HG02981 (cell line): ENCODE measurements around the gene WDTC1.
"Not testable (repeated sequence)": the region's sequence is repeated elsewhere in the genome, so short reads cannot be mapped to it uniquely, and the experiment has no call there.

Source experiments
- ATAC-seq: cut with Tn5 transposase; IDR thresholded peaks from one replicate; pipeline ENCODE4 v1.9.1; 2021; ENCODE audit warnings: mild to moderate bottlenecking, moderate library complexity; ENCODE audit not compliant: unreplicated experiment

The WDTC1 gene, protein sequence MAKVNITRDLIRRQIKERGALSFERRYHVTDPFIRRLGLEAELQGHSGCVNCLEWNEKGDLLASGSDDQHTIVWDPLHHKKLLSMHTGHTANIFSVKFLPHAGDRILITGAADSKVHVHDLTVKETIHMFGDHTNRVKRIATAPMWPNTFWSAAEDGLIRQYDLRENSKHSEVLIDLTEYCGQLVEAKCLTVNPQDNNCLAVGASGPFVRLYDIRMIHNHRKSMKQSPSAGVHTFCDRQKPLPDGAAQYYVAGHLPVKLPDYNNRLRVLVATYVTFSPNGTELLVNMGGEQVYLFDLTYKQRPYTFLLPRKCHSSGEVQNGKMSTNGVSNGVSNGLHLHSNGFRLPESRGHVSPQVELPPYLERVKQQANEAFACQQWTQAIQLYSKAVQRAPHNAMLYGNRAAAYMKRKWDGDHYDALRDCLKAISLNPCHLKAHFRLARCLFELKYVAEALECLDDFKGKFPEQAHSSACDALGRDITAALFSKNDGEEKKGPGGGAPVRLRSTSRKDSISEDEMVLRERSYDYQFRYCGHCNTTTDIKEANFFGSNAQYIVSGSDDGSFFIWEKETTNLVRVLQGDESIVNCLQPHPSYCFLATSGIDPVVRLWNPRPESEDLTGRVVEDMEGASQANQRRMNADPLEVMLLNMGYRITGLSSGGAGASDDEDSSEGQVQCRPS

DNA sequence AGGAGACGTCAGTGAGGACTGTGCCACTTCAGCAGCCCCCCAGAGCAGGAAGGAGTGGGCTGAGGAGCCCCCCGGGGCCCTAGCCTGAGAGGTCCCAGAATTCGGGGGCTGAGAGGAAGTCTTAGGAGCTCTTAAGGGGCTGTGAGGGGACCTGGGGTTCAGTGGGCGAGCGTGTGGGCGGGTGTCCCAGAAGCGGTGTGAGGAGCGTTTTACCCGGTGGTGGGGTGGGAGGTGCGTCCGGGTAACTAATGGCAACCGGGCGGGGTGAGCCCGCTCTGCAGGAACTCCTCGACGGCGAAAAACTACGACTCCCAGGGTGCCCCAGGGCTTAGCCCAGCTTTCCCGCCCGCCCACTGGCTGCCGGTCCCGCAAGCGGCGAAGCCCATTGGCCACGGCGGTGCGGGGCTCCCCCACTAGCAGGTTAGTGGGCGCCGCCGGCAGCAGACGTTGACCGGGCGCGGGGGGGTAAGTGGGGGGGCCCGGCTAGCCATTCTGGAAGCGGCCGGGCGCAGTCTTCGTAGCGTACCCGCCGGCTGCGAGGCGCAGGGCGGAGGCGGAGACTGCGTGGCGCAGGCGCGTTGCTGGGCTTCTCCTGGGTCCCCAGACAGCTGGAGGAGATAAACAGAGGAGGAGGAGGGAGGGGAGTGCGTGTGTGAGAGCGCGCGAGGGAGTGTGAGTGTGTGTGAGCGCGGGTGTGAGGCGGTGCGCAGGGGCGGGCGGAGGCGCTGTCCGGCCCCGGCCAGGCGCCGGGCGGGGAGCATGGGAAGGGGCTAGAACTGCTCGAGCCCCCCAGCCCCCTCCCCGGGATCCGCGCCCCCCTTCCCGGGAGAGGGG lies at the start of gene WDTC1:
WDTC1 (plus strand) TSS at position 584 of the 834 bp plus-strand sequence. CDS start 26,423 bp downstream, outside the sequence.
- peak; percentile 88 for ATAC-seq

DNA sequence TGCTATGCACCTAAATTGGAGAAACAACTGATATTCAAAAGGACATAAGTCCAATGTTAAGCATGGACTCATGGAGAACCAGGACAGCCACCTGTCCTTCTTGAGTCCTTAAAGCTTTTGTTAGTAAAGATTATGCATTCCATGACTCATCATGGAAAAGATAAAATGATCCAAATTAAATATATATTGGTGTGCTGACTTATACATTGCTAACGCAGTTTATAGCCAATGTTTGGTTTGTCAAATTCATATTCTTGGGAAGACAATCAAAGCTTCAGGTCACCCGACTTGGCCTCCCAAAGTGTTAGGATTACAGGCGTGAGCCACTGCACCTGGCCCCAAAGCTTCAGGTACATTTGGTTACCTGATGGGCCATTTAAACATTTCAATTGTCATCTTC lies 49.8 kb upstream of the WDTC1 start:
- ATAC-seq: not testable (repeated sequence)

DNA sequence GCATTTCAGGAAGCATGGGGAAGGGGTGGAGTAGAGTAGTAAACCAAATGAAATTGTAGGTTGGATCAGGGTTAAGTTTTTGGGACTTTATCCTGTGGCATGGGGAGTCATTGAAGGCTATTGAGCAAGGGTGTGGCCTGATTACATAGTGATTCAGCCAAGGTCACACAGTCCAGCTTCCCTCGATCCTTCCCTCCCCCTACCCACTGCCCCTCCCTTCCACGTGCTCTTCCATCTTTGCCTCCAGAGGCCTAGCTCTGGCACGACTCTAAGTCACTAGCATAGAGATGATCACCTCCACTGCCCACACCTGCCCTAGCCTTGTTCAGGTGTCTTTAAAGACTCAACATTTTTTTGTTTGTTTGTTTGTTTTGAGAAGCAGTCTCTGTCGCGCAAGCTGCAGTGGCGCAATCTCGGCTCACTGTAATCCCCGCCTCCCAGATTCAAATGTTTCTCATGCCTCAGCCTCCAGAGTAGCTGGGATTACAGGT lies 42.3 kb upstream of the WDTC1 start:
- no peak for ATAC-seq

DNA sequence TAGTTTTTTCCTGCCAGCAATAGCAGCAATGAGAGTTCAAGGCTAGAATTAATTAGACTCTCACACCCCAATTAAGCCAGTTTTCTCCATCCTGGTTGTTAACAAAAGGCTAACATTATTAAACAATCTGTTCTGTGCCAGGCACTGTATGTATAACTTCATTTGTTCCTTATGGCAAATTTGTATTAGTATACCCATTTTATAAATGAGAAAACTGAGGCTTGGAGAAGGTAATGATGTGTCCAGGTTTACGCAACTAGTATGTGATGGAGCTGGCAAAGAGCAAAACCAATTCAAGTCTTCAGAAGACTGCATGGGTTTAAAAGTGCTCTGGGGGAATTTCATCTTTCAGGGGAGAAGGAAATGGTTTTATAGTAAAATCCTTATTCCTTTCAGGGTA lies 41.2 kb upstream of the WDTC1 start:
- no peak for ATAC-seq

DNA sequence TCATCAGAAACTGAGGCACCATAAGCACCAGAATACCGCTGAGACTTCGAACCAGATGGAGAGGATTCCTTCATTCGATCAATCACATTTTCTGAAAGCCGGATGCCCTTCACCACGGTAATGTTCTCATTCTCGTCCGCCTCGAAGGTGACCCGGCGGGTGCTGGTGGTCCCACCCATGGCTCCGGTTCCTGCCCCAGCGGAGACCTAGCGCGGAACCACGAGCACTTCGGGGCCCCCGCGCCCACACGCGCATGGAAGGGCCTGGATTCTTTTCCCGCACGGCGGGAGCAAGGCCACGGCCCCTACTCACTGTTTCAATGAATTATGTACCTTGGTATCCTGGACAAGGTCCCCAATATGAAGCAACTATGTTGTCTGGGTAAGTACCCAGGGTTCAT lies 33.1 kb upstream of the WDTC1 start:
- ATAC-seq: no peak

DNA sequence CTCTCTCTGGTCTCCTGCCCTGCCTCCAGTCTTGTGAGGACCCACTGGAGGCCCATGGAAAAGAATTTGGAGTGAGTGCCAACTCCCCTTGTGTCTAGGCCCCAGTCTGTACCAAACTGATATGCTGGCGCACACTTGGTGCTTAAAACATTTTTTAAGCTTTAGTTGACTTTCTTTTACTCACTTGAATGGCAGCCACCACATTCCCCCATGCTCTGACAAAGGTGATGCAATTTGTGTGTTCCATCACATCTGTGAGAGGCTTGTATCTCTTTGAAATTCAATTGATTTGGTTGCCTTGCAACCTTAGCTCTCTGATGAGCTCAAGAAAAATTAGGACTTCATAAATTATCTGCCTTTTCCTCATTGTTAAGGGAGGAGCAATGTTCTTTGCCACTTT lies 30.5 kb upstream of the WDTC1 start:
- ATAC-seq: no peak

DNA sequence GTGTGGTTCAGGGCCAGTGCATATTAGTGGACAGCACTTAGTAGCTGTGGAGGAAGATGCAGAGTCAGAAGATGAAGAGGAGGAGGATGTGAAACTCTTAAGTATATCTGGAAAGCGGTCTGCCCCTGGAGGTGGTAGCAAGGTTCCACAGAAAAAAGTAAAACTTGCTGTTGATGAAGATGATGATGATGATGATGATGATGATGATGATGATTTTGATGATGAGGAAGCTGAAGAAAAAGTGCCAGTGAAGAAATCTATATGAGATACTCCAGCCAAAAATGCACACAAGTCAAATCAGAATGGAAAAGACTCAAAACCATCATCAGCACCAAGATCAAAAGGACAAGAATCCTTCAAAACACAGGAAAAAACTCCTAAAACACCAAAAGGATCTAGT lies 27.2 kb upstream of the WDTC1 start:
- ATAC-seq: not testable (repeated sequence)

DNA sequence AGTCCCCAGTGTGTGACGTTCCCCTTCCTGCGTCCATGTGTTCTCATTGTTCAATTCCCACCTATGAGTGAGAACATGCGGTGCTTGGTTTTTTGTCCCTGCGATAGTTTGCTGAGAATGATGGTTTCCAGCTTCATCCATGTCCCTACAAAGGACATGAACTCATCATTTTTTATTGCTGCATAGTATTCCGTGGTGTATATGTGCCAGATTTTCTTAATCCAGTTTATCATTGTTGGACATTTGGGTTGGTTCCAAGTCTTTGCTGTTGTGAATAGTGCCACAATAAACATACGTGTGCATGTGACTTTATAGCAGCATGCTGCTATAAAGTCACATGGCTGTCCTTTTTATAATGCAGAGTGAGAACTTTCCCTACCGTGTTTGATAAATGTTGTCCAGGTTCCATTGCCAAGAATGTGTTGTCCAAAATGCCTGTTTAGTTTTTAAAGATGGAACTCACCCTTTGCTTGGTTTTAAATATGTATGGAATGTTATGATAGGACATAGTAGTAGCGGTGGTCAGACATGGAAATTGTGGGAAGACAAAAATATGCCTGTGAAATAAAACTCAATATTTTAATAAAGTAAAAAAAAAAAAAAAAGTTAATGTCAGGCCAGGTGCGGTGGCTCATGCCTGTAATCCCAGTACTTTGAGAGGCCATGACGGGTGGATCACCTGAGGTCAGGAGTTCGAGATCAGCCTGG lies 26.1 kb upstream of the WDTC1 start:
- not testable (repeated sequence) for ATAC-seq

DNA sequence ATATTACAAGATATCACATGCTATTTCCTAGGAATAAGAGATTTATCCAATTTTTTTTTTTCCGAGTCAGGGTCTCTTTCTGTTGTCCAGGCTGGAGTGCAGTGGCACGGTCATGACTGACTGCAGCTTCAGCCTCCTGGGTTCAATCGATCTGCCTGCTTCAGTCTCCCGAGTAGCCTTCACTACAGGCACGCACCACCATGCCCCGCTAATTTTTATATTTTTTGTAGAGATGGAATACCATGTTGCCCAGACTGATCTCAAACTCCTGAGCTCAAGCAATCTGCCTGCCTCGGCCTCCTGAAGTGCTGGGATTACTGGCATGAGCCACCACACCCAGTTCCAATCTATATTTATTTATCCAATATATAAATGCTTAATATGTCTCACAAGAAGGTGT lies 18.0 kb upstream of the WDTC1 start:
- no peak for ATAC-seq

DNA sequence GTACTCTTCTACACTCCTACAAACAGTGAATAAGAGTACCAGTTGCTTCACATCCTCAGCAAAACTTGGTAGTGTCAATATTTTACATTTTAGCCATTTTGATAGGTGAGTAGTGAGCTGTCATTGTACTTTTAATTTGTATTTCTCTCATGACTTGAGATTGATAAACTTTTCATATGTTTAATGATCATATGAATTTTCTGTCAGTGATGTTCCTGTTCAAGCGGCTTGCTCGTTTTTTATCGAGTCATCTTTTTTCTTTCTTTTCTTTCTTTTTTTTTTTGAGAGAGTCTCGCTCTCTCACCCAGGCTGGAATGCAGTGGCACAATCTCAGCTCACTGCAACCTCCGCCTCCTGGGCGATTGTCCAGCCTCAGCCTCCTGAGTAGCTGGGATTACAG lies 17.0 kb upstream of the WDTC1 start:
- ATAC-seq: no peak

DNA sequence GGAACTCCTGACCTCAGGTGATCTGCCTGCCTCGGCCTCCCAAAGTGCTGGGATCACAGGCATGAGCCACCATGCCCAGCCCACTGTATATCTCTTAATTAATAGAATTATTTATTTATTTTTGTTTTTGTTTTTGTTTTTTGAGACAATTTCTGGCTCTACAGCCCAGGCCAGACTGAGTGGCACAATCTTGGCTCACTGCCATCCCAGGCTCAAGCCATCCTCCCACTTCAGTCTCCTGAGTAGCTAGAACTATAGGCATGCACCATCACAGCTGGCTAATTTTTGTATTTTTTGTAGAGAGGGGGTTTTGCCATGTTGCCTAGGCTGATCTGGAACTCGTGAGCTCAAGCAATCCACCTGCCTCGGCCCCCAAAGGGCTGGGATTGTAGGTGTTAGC lies 15.7 kb upstream of the WDTC1 start:
- no peak for ATAC-seq

DNA sequence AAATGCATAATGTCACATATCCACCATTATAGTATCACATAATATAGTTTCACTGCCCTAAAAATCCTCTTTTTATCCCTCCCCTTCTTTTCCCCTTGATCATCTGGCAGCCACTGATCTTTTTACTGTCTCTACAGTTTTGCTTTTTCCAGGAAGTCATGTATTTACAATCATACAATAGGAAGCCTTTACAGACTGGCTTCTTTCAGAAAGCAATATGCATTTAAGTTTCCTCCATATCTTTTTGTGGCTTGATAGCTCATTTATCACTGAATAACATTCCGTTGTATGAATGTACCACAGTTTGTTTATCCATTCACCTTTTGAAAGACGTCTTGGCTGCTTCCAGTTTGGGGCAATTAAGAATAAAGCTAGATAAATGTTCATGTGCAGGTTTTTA lies 14.3 kb upstream of the WDTC1 start:
- ATAC-seq: no peak

DNA sequence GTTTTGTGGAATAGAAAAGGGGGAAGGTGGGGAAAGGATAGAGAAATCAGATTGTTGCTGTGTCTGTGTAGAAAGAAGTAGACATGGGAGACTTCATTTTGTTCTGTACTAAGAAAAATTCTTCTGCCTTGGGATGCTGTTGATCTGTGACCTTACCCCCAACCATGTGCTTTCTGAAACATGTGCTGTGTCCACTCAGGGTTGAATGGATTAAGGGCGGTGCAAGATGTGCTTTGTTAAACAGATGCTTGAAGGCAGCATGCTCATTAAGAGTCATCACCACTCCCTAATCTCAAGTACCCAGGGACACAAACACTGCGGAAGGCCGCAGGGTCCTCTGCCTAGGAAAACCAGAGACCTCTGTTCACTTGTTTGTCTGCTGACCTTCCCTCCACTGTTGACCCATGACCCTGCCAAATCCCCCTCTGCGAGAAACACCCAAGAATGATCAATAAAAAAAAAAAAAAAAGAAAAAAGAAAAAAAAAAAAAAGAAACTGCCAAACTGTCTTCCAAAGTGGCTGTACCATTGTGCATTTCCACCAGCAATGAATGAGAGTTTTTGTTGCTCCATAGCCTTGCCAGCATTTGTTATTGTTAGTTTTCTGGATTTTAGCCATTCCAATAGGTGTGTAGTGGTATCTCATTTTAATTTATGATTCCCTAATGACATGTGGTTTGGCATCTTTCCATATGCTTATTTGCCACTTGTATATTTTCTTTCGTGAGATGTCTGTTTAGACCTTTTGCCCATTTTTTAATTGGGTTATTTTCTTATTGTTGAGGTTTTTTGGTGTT lies 13.5 kb upstream of the WDTC1 start:
- ATAC-seq: not testable (repeated sequence)

DNA sequence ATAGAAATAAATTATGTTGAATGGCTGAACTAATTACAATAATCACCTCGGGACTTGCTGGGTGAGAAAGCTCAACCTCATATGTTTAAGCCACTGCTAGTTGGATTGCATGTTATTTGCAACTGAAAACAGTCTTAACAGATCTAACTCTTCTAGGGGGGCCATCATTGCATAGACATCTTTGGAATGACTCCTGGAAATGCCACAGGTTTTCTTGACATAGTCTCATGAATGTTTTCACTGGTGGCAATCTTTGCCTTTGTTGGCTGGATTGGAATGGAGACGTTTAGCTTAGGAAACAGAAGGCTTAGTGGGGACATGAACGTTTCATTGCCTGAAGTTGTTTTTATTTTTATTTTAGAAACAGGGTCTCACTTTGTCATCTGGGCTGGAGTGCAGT lies 8.8 kb upstream of the WDTC1 start:
- ATAC-seq: no peak

DNA sequence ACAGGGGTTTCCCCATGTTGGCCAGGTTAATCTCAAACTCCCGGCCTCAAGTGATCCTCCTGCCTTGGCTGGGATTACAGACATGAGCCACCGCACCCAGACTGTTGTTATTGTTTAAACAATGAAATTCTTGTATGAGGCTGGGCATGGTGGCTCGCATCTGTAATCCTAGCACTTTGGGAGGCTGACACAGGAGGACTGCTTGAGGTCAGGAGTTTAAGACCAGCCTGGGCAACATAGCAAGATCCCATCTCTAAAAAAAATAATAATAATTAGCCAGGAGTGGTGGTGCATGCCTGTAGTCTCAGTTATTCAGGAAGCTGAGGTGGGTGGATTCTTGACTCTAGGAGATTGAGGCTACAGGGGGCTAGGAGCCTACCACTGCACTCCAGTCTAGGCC lies 6.7 kb upstream of the WDTC1 start:
- no peak for ATAC-seq

DNA sequence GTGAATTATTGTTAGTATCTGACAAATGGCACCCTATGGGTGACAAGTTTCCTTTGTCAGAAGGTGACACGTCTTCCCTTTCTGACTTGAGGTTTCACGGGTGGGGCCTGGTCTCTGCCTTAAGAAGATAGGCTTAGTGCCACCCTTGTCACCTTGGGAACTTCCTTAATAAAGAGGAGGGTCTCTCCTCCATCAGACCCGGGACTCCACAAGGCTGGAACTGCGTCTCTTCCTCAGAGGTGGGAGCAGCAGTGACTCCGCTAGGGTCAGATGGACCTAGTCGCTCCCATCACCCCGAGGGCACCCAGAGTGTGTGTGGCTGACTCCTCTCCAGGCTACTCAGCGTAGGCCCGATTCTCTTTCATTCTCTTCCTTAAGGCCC lies 774 bp upstream of the WDTC1 start:
- no peak for ATAC-seq

DNA sequence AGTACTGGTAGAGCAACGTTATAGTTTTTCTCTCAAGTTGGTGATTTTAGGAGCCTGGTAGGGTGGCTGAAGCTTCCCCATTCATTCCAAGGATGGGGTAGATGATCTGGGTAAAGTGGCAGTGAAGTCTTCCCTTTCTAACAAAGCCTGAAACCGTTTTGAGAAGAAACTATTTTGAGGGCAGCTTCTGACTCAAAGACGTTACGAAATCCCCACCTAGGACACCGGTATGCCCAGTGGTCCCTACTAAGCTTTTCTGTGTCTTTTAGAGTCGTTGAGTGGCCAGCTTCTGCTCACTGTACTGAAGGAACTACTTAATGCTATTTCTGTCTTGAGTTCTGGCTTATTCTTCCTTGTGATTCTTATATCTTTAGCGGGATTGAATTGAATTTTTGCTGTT lies 1.4 kb downstream of the WDTC1 start:
- ATAC-seq: no peak

DNA sequence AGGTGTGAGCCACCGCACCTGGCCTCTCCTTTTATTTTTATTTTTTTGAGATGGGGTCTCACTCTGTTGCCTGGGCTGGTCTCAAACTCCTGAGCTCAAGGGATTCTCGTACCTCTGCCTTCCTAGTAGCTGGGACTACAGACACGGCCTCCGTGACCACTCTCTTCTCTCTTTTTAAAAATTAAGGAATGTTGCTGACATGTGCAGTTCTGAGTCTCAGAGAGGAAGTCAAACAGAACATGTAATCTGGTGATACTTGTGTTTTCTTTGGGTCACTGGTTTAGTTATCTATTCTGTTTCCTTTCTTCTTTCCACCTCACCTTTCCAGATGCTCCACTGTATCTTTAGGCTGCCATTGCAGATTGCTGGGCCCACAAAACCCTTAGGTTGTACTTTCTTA lies 2.7 kb downstream of the WDTC1 start:
- no peak for ATAC-seq

DNA sequence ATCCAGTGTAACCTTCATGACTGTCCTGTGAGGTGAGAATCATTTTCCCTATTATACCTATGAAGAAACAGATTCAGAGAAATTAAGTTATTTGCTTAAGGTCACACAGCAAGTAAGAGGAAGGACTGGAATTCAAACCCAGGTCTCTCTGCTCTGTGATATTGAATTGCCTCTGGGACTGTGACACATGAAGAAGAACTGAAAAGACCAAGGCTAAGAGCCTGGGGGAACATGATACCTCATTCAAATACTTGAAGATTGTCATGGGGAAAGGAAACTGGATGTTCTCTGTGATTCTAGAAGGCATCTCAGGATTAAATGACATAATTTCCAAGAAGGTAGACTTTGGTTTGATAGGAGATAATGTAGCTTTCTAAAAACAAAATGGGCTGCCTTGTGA lies 3.6 kb downstream of the WDTC1 start:
- ATAC-seq: no peak

DNA sequence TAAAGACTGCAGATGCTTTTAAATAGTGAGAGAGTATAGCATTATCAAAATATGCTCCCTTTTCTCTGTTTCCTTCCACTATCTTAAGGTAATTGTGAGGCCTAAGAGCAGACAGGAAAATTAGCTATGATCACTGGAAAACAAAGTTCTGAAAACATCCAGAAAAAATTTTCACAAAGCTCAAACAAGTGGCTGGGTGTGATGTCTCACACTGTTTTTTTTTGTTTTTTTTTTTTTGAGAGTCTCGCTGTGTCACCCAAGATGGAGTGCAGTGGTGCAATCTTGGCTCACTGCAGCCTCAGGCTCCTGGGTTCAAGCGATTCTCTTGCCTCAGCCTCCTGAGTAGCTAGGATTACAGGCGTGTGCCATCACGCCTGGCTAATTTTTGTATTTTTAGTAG lies 7.2 kb downstream of the WDTC1 start:
- ATAC-seq: no peak
